Measurements from ENCODE around the gene TRIM25.

GRCh38 chr17:56881685-56882295, 32.1 kb downstream of the TRIM25 start:
- TF ChIP-seq CTCF (IDR thresholded peaks at IDR 0.05; ENCODE audit: insufficient read depth, low read depth, low read length): no peak
- TF ChIP-seq EZH2 (IDR thresholded peaks at IDR 0.05; ENCODE audit: insufficient read depth, low read length): no peak

Data from astrocyte (in vitro differentiated cells and primary cell).